K562 (cell line): ENCODE data around the gene SFMBT2. TPM values are rescaled to one million over a fixed set of nuclear protein-coding genes. Genes with fewer than 3 reads are reported as not detected.

Experiments used
- ATAC-seq: fragments of 200-7000 bp; cut with Tn5 transposase; 3 replicates; pipeline ENCODE4 v1.9.1; 2020; ENCODE audit warnings: moderate library complexity
- BruUV-seq: library from RNA; stranded (reverse); fragments of 400-500 nt; replicated peaks from 2 replicates; lab custom pipeline; 2021; lab: Mats Ljungman, UMichigan
- CTCF ChIA-PET: fragments of 300-600 bp; formaldehyde crosslinking; extraction: SDS; loops from one replicate; lab custom pipeline; 2021; ENCODE audit warnings: low intra/inter-chr PET ratio; lab: Yijun Ruan, JAX
- POLR2A ChIA-PET: fragments of 300-600, 350-650 bp; sonication (Branson Sonifier 250); formaldehyde crosslinking; extraction: SDS; loops from one replicate; lab custom pipeline; 2021; ENCODE audit warnings: antibody characterized with exemption, inconsistent platforms; lab: Yijun Ruan, JAX
- DNase-seq, 4 experiments: peaks; one replicate each; pipeline versions ENCODE4 v3.0.0 to v3.0.0-alpha.2; 2011 to 2018; ENCODE audit warnings: low spot score in 3 of 4, mixed read lengths in 3 of 4; ENCODE audit errors: extremely low read depth in 1 of 4
- FAIRE-seq: peaks from 2 replicates; lab custom pipeline; 2011; peaks lifted over from hg19 to GRCh38; lab: Jason Lieb, UNC
- H2AFZ ChIP-seq: 2 replicates; pipeline ENCODE4 v1.6.0; 2011; ENCODE audit warnings: low read depth, low read length, control low read depth, inconsistent platforms
- H3K27ac ChIP-seq: fragments of 200-600 bp; 3 replicates; pipeline ENCODE4 v1.8.0; 2011; ENCODE audit warnings: low read depth, mild to moderate bottlenecking, control low read depth, inconsistent platforms, low read length, moderate library complexity, mixed read lengths; ENCODE audit errors: extremely low read depth
- H3K27me3 ChIP-seq, 2 experiments: fragments of 300-600 bp in 1 of 2; 2 replicates in 1 of 2; 3 replicates in 1 of 2; pipeline versions ENCODE4 v1.6.0 to v1.8.0; 2011; ENCODE audit warnings: inconsistent platforms in 2 of 2, low read length in 2 of 2, mild to moderate bottlenecking in 1 of 2, mixed read lengths in 1 of 2, moderate library complexity in 1 of 2; ENCODE audit not compliant: control insufficient read depth in 2 of 2, insufficient read depth in 2 of 2
- H3K36me3 ChIP-seq: fragments of 300-600 bp; 3 replicates; pipeline ENCODE4 v1.8.0; 2011; ENCODE audit warnings: mild to moderate bottlenecking, low read length, inconsistent platforms; ENCODE audit not compliant: control insufficient read depth, insufficient read depth
- H3K4me1 ChIP-seq, 2 experiments: fragments of 200-600 bp in 1 of 2; replicated peaks in 1 of 2; 2 replicates in 1 of 2; 3 replicates in 1 of 2; pipeline versions ENCODE4 v1.5.1 to v1.8.0; 2011; ENCODE audit warnings: inconsistent platforms in 2 of 2, low read length in 2 of 2, mild to moderate bottlenecking in 1 of 2, mixed read lengths in 1 of 2, moderate library complexity in 1 of 2; ENCODE audit not compliant: control insufficient read depth in 2 of 2, insufficient read depth in 2 of 2
- H3K4me2 ChIP-seq: 2 replicates; pipeline ENCODE4 v1.6.1; 2011; ENCODE audit warnings: low read length, control low read depth, inconsistent platforms, mixed read lengths; ENCODE audit not compliant: insufficient read depth
- H3K4me3 ChIP-seq: fragments of 200-600 bp; sonication (generic), shearing (Covaris generic); 2 replicates; pipeline ENCODE4 v1.5.1; 2016; ENCODE audit warnings: control low read depth, inconsistent platforms
- H3K79me2 ChIP-seq: fragments of 200-600 bp; 3 replicates; pipeline ENCODE4 v1.8.0; 2011; ENCODE audit warnings: low read length, inconsistent platforms; ENCODE audit not compliant: control insufficient read depth, insufficient read depth
- H3K9ac ChIP-seq, 2 experiments: 2 replicates each; pipeline versions ENCODE4 v1.6.0 to v1.6.1; 2011; ENCODE audit warnings: low read depth in 2 of 2, low read length in 2 of 2, control low read depth in 1 of 2, inconsistent platforms in 1 of 2, mild to moderate bottlenecking in 1 of 2, mixed read lengths in 1 of 2; ENCODE audit not compliant: insufficient read depth in 1 of 2
- H3K9me1 ChIP-seq: one replicate; pipeline ENCODE4 v1.6.0; 2011; ENCODE audit warnings: inconsistent platforms, mild to moderate bottlenecking, low read length, moderate library complexity; ENCODE audit not compliant: control insufficient read depth, insufficient read depth
- H3K9me3 ChIP-seq: replicated peaks from 2 replicates; pipeline ENCODE4 v1.5.1; 2011; ENCODE audit warnings: low read depth, low read length, inconsistent platforms; ENCODE audit not compliant: control insufficient read depth, insufficient read depth
- H4K20me1 ChIP-seq: replicated peaks from 2 replicates; pipeline ENCODE4 v1.6.1; 2011; ENCODE audit warnings: low read length, inconsistent platforms, mixed read lengths; ENCODE audit not compliant: control insufficient read depth, insufficient read depth
- BRCA1 ChIP-seq, 2 experiments: fragments of 450-650 bp in 1 of 2; sonication (generic) in 1 of 2; formaldehyde crosslinking in 1 of 2; IDR thresholded peaks; 2 replicates each; pipeline versions ENCODE4 v1.5.0 to v1.6.1; 2017 to 2020; ENCODE audit warnings: mild to moderate bottlenecking in 1 of 2, missing genetic modification reagents in 1 of 2
- CBFA2T3 ChIP-seq: fragments of 450-650 bp; IDR thresholded peaks from 2 replicates; pipeline ENCODE4 v1.6.1; 2017
- CBX3 ChIP-seq, 2 experiments: IDR thresholded peaks; 1 replicate in 1 of 2; 2 replicates in 1 of 2; pipeline ENCODE4 v1.6.1; 2012; ENCODE audit warnings: inconsistent platforms in 2 of 2, low read length in 2 of 2, borderline replicate concordance in 1 of 2, control low read depth in 1 of 2
- FOSL1 ChIP-seq: fragments of 200-800 bp; sonication (Bioruptor generic); conservative IDR thresholded peaks from 2 replicates; pipeline ENCODE4 v1.6.1; 2016; ENCODE audit warnings: missing genetic modification characterization, missing compliant biosample characterization
- FOXK1 ChIP-seq: sonication (generic); formaldehyde crosslinking; IDR thresholded peaks from 2 replicates; pipeline ENCODE4 v1.8.0; 2022; ENCODE audit warnings: missing genetic modification reagents, mild to moderate bottlenecking, borderline replicate concordance
- HNRNPUL1 ChIP-seq: fragments of 200-400 bp; formaldehyde crosslinking; IDR thresholded peaks from 2 replicates; pipeline ENCODE4 v1.6.1; 2017; ENCODE audit warnings: low read length
- HSF4 ChIP-seq: fragments of 250-450 bp; sonication (Bioruptor Pico); IDR thresholded peaks from 2 replicates; pipeline ENCODE4 v2.1.2; 2022; ENCODE audit warnings: mild to moderate bottlenecking, moderate library complexity, borderline replicate concordance
- LEF1 ChIP-seq: fragments of 450-650 bp; IDR thresholded peaks from 2 replicates; pipeline ENCODE4 v1.6.1; 2016; ENCODE audit warnings: mild to moderate bottlenecking
- PHB2 ChIP-seq: fragments of 450-650 bp; IDR thresholded peaks from 2 replicates; pipeline ENCODE4 v1.6.1; 2017; ENCODE audit warnings: low read depth
- RBBP5 ChIP-seq: fragments of 200-600 bp; sonication (generic); IDR thresholded peaks from 2 replicates; pipeline ENCODE4 v1.6.1; 2012; ENCODE audit warnings: borderline replicate concordance, mild to moderate bottlenecking, low read length, control low read depth, inconsistent platforms; ENCODE audit not compliant: insufficient read depth, poor library complexity, severe bottlenecking
- TCF3 ChIP-seq: sonication (generic); formaldehyde crosslinking; IDR thresholded peaks from 2 replicates; pipeline ENCODE4 v1.4.0; 2020; ENCODE audit warnings: mild to moderate bottlenecking, missing genetic modification reagents
- TRIM24 ChIP-seq, 2 experiments: fragments of 450-650 bp; IDR thresholded peaks; 2 replicates each; pipeline ENCODE4 v1.6.1; 2016
- ZBTB17 ChIP-seq: fragments of 450-650 bp; formaldehyde crosslinking; IDR thresholded peaks from 2 replicates; pipeline ENCODE4 v1.4.0; 2020; ENCODE audit warnings: mild to moderate bottlenecking
- ZBTB7A ChIP-seq: IDR thresholded peaks from 2 replicates; pipeline ENCODE4 v1.6.1; 2011; ENCODE audit warnings: low read depth, mild to moderate bottlenecking, low read length, moderate library complexity, borderline replicate concordance; ENCODE audit not compliant: control insufficient read depth
- ZFX ChIP-seq: sonication (generic); formaldehyde crosslinking; IDR thresholded peaks from 2 replicates; pipeline ENCODE4 v1.8.0; 2022; ENCODE audit warnings: mild to moderate bottlenecking, missing genetic modification reagents, moderate library complexity
- ZNF174 ChIP-seq: fragments of 250-450 bp; sonication (Bioruptor Pico); IDR thresholded peaks from 2 replicates; pipeline ENCODE4 v1.4.0; 2020; ENCODE audit warnings: mild to moderate bottlenecking
- ZNF175 ChIP-seq: fragments of 200-800 bp; sonication (Bioruptor generic); IDR thresholded peaks from 2 replicates; pipeline ENCODE4 v1.6.1; 2016; ENCODE audit warnings: low read depth, mild to moderate bottlenecking, missing genetic modification characterization, missing compliant biosample characterization
- ZNF740 ChIP-seq, 3 experiments: fragments of 200-800 bp in 1 of 3; sonication (Bioruptor generic) in 1 of 3; sonication (generic) in 1 of 3; formaldehyde crosslinking in 1 of 3; IDR thresholded peaks; 2 replicates each; pipeline versions ENCODE4 v1.6.1 to v1.8.0; 2016 to 2022; ENCODE audit warnings: mild to moderate bottlenecking in 2 of 3, missing compliant biosample characterization in 2 of 3, missing genetic modification characterization in 2 of 3, missing genetic modification reagents in 1 of 3
- ZNF766 ChIP-seq: fragments of 200-800 bp; sonication (Bioruptor generic); conservative IDR thresholded peaks from 2 replicates; pipeline ENCODE4 v1.6.1; 2016; ENCODE audit warnings: missing genetic modification characterization, missing compliant biosample characterization
- WGBS: fragments of 100-300 bp; shearing (Covaris generic); methylation state at CpG from one replicate; pipeline ENCODE4 v1.1.6; 2016; ENCODE audit warnings: low coverage, mixed read lengths; ENCODE audit not compliant: insufficient coverage; ENCODE audit errors: missing lambda C conversion rate; 5-methylcytosine and 5-hydroxymethylcytosine counted together
- in situ Hi-C: fragments of 300-500 bp; cut with MboI; formaldehyde crosslinking; loops from 4 replicates; pipeline ENCODE4 v1.15.0; 2018; ENCODE audit warnings: inconsistent platforms, mixed read lengths
- intact Hi-C: fragments of 100-400 bp; cut with micrococcal nuclease; formaldehyde crosslinking; loops from 2 replicates; pipeline ENCODE4 v1.14.2; 2022
- polyA plus RNA-seq, 8 experiments: library from polyadenylated mRNA; depleted of rRNA in 4 of 8; stranded (reverse) in 5 of 8; unstranded in 3 of 8; fragments of >200 nt; fragmentation: Nextera tagmentation in 2 of 8; fragmentation: Illumina TruSeq in 1 of 8; extraction: Ambion mirVana in 2 of 8; extraction: Trizol in 1 of 8; gene quantifications; 2 replicates each; pipeline versions ENCODE4 v1.2.1 to v1.2.3, GENCODE V29; 2011 to 2014; ENCODE audit warnings: inconsistent platforms in 1 of 8, missing spikeins in 1 of 8
- total RNA-seq, 7 experiments: library from RNA; depleted of rRNA in 6 of 7; stranded (reverse); fragments of >200 nt in 6 of 7; fragmentation: Illumina TruSeq in 2 of 7; extraction: Trizol in 2 of 7; gene quantifications; 2 replicates each; pipeline versions ENCODE4 v1.2.1 to v1.2.3, GENCODE V29; 2011 to 2021; ENCODE audit warnings: low replicate concordance in 1 of 7

The SFMBT2 gene
- total and polyA plus RNA-seq, 9 of the 15 experiments (the other 6 are each of a cell fraction or from before 2014, with no cell fraction given): 1.2 to 13.6 (median 7.6) TPM

- 75% methylated on average over 1 of the region's 2 CpGs for WGBS
- Histone ChIP-seq H3K27ac (no peak overlapping the region), H3K4me1 (no peaks in the 10 kb centered on the region), H3K9me1 (no peaks in the 10 kb centered on the region), H3K9ac (no peak overlapping the region), H3K79me2 (no peaks in the 10 kb centered on the region), H2AFZ (no peak overlapping the region), H3K27me3 (no peaks in the 10 kb centered on the region), H3K4me3 (no peak overlapping the region), H3K4me2 (no peak overlapping the region), H3K36me3 (no peaks in the 10 kb centered on the region), H4K20me1 (no peaks in the 10 kb centered on the region), H3K9me3 (no peaks in the 10 kb centered on the region)
- POLR2A ChIA-PET: no interaction called here
- CTCF ChIA-PET: no interaction called here
- ATAC-seq: no peak
- FAIRE-seq: no peak
- no TSS peak for BruUV-seq
- in situ Hi-C loops (no loop called here), intact Hi-C loops (no loop called here)
- DNase-seq: no peak
- TF ChIP-seq ZNF174 (CRISPR knock-in tag): no peak
- TF ChIP-seq BRCA1 (IDR thresholded peaks at IDR 0.05): no peak
- TF ChIP-seq BRCA1 (CRISPR knock-in tag; IDR thresholded peaks at IDR 0.05): no peak
- no peak for TF ChIP-seq HSF4
- TF ChIP-seq TCF3: no peak
- no peak for TF ChIP-seq ZNF175 (CRISPR knock-in tag)
- no peak for TF ChIP-seq ZFX (CRISPR knock-in tag)
- TF ChIP-seq HNRNPUL1: no peak
- no peak for TF ChIP-seq ZNF766
- TF ChIP-seq CBFA2T3: no peak
- TF ChIP-seq RBBP5: no peak
- no peak for TF ChIP-seq ZNF740 (CRISPR knock-in tag; IDR thresholded peaks at IDR 0.05)
- no peak for TF ChIP-seq ZNF740 (tag; IDR thresholded peaks at IDR 0.05)
- no peak for TF ChIP-seq FOXK1 (CRISPR knock-in tag)
- peak; percentile 53 to 62; a peak in 3 of 4 replicates for TF ChIP-seq TRIM24 (IDR thresholded peaks at IDR 0.05)
- no peak for TF ChIP-seq CBX3 (IDR thresholded peaks at IDR 0.05; ENCODE audit: borderline replicate concordance in 1 of 2, low read length in 2 of 2)
- TF ChIP-seq LEF1: no peak
- no peak for TF ChIP-seq ZBTB17
- peak; percentile 45 for TF ChIP-seq FOSL1
- no peak for TF ChIP-seq PHB2
- TF ChIP-seq ZBTB7A: no peak
Observed at GRCh38 chr10:7152341-7152740, 258.5 kb downstream of the SFMBT2 start.
